Endodermal cell (in vitro differentiated cells): ENCODE results near the gene SPPL3. TPM values are rescaled to one million over a fixed set of nuclear protein-coding genes. Genes with fewer than 3 reads are reported as not detected.

Source experiments
- DNase-seq: peaks from one replicate; pipeline ENCODE4 v3.0.0-alpha.2; 2017
- H3K27ac ChIP-seq: 2 replicates; pipeline ENCODE4 v1.5.1; 2013; ENCODE audit warnings: mild to moderate bottlenecking, low read depth, low read length, moderate library complexity
- H3K27me3 ChIP-seq: 2 replicates; pipeline ENCODE4 v1.6.1; 2013; ENCODE audit warnings: mild to moderate bottlenecking, low read length, moderate library complexity; ENCODE audit not compliant: insufficient read depth, control insufficient read depth, poor library complexity, severe bottlenecking
- H3K36me3 ChIP-seq: 2 replicates; pipeline ENCODE4 v1.7.0; 2013; ENCODE audit warnings: mild to moderate bottlenecking, low read length, moderate library complexity; ENCODE audit not compliant: control insufficient read depth, insufficient read depth
- H3K4me1 ChIP-seq: one replicate; pipeline ENCODE4 v1.7.0; 2013; ENCODE audit warnings: low read length; ENCODE audit not compliant: control insufficient read depth, insufficient read depth
- H3K4me3 ChIP-seq: 2 replicates; pipeline ENCODE4 v1.5.1; 2013; ENCODE audit warnings: mild to moderate bottlenecking, low read length, moderate library complexity
- H3K9ac ChIP-seq: 2 replicates; pipeline ENCODE4 v1.6.1; 2013; ENCODE audit warnings: mild to moderate bottlenecking, low read length, moderate library complexity; ENCODE audit not compliant: poor library complexity, severe bottlenecking; ENCODE audit errors: extremely low read depth
- H3K9me3 ChIP-seq: 2 replicates; pipeline ENCODE4 v1.6.1; 2013; ENCODE audit warnings: mild to moderate bottlenecking, low read length, moderate library complexity; ENCODE audit not compliant: control insufficient read depth
- H3K27ac Mint-ChIP-seq: 2 replicates; pipeline ENCODE4 v1.8.0; 2020; ENCODE audit warnings: mixed read lengths
- H3K27me3 Mint-ChIP-seq: 2 replicates; pipeline ENCODE4 v1.8.0; 2021; ENCODE audit warnings: mild to moderate bottlenecking, mixed read lengths; ENCODE audit not compliant: insufficient read depth
- H3K36me3 Mint-ChIP-seq: 2 replicates; pipeline ENCODE4 v1.8.0; 2020; ENCODE audit warnings: low read depth, mixed read lengths
- H3K4me1 Mint-ChIP-seq: 2 replicates; pipeline ENCODE4 v1.8.0; 2020; ENCODE audit warnings: mixed read lengths
- H3K4me3 Mint-ChIP-seq: 2 replicates; pipeline ENCODE4 v1.8.0; 2020; ENCODE audit warnings: mild to moderate bottlenecking, moderate library complexity, mixed read lengths
- H3K9me3 Mint-ChIP-seq: 2 replicates; pipeline ENCODE4 v1.8.0; 2020; ENCODE audit warnings: mild to moderate bottlenecking, mixed read lengths
- CTCF ChIP-seq: fragments of 200-600 bp; sonication (generic); conservative IDR thresholded peaks from 2 replicates; pipeline ENCODE4 v1.5.0; 2021; ENCODE audit warnings: antibody characterized with exemption, mild to moderate bottlenecking
- WGBS, 2 experiments: methylation state at CpG; one replicate each; pipeline versions ENCODE4 v1.1.5 to v1.1.7; 2013; ENCODE audit warnings: missing lambda C conversion rate in 2 of 2, mixed read lengths in 1 of 2; ENCODE audit not compliant: insufficient coverage in 1 of 2, insufficient read length in 1 of 2; 5-methylcytosine and 5-hydroxymethylcytosine counted together
- total RNA-seq, 2 donors: library from RNA; stranded (reverse); fragmentation: NEBNext Ultra II Directional in 1 of 2; extraction: Animal tissue kit (Norgen Biotek cat#: 25700) in 1 of 2; gene quantifications; 2 replicates in 1 of 2; 3 replicates in 1 of 2; pipeline ENCODE4 v1.2.1, GENCODE V29; 2021

SPPL3 gene
- total RNA-seq, 2 donors from 2014 or later = 41.1 to 46.8 TPM

GRCh38 chr12:120817559-120818330, 86.4 kb downstream of the SPPL3 start:
- no peaks in the 10 kb centered on the region for H3K27me3 ChIP-seq
- Mint-ChIP-seq H3K4me1 (peaks cover 36% of the 10 kb centered on the region), H3K27ac (peak overlapping the region; percentile 1), H3K4me3 (no peak overlapping the region), H3K27me3 (no peaks in the 10 kb centered on the region), H3K36me3 (no peaks in the 10 kb centered on the region), H3K9me3 (no peaks in the 10 kb centered on the region)
- no peaks in the 10 kb centered on the region for H3K9me3 ChIP-seq
- no peak for DNase-seq
- H3K36me3 ChIP-seq = no peaks in the 10 kb centered on the region
- no peak for TF ChIP-seq CTCF
- peak overlapping the region; percentile 93 for H3K27ac ChIP-seq
- H3K4me3 ChIP-seq = no peak overlapping the region
- WGBS, 2 experiments = 80 to 87% methylated on average over 3 to 6 of the region's 6 CpGs
- peaks cover 7% of the 10 kb centered on the region for H3K4me1 ChIP-seq
- H3K9ac ChIP-seq = no peak overlapping the region

- H3K9me3 ChIP-seq = no peaks in the 10 kb centered on the region
- H3K4me3 ChIP-seq = no peak overlapping the region
- peaks cover 4% of the 10 kb centered on the region for H3K4me1 ChIP-seq
- Mint-ChIP-seq H3K27ac (no peak overlapping the region), H3K4me1 (peaks cover 26% of the 10 kb centered on the region), H3K27me3 (no peaks in the 10 kb centered on the region), H3K36me3 (no peaks in the 10 kb centered on the region), H3K9me3 (no peaks in the 10 kb centered on the region), H3K4me3 (no peak overlapping the region)
- H3K36me3 ChIP-seq = no peaks in the 10 kb centered on the region
- no peak overlapping the region for H3K9ac ChIP-seq
- H3K27me3 ChIP-seq = no peaks in the 10 kb centered on the region
- H3K27ac ChIP-seq = no peak overlapping the region
- TF ChIP-seq CTCF = no peak
- WGBS, 2 experiments = 93% methylated on average over 1 of the region's 2 CpGs; no CpG with 5 or more reads in 1 of the 2 experiments
- no peak for DNase-seq
Measured at GRCh38 chr12:120816363-120816762, 87.8 kb downstream of the SPPL3 start.

- DNase-seq = no peak
- H3K4me1 Mint-ChIP-seq = peaks cover 22% of the 10 kb centered on the region
- Histone ChIP-seq H3K36me3 (peaks cover 9% of the 10 kb centered on the region), H3K4me3 (no peak overlapping the region), H3K27me3 (no peaks in the 10 kb centered on the region), H3K9ac (no peak overlapping the region), H3K9me3 (no peaks in the 10 kb centered on the region), H3K4me1 (peaks cover 2% of the 10 kb centered on the region), H3K27ac (no peak overlapping the region)
- 88% methylated on average over 1 of the region's 1 CpG; no CpG with 5 or more reads in 1 of the 2 experiments for WGBS, 2 experiments
- no peaks in the 10 kb centered on the region for H3K27me3 Mint-ChIP-seq
- TF ChIP-seq CTCF = no peak
- H3K27ac Mint-ChIP-seq = no peak overlapping the region
- no peak overlapping the region for H3K4me3 Mint-ChIP-seq
- peaks cover 6% of the 10 kb centered on the region for H3K36me3 Mint-ChIP-seq
- H3K9me3 Mint-ChIP-seq = no peaks in the 10 kb centered on the region
Measured at GRCh38 chr12:120814903-120815429, 89.2 kb downstream of the SPPL3 start.
